Liver (tissue), 9 donors: Measurements from ENCODE around the gene GTF2IRD1. TPM values are rescaled to one million over a fixed set of nuclear protein-coding genes. Genes with fewer than 3 reads are reported as not detected.

Experiments
- DNase-seq: peaks from one replicate; pipeline ENCODE4 v3.0.0-alpha.2; 2017; ENCODE audit warnings: low spot score
- H3K27ac ChIP-seq, 2 donors: one replicate each; pipeline ENCODE4 v1.7.0; 2013; ENCODE audit warnings: inconsistent platforms in 2 of 2, low read length in 2 of 2, control low read depth in 1 of 2, low read depth in 1 of 2, mild to moderate bottlenecking in 1 of 2
- H3K27me3 ChIP-seq, 4 donors: one replicate each; pipeline versions ENCODE4 v1.6.1 to v1.7.0; 2013; ENCODE audit warnings: low read length in 3 of 4, inconsistent platforms in 1 of 4, mild to moderate bottlenecking in 1 of 4, moderate library complexity in 1 of 4; ENCODE audit not compliant: control insufficient read depth in 4 of 4, insufficient read depth in 4 of 4
- H3K36me3 ChIP-seq, 4 donors: one replicate each; pipeline versions ENCODE4 v1.6.1 to v1.7.0; 2013; ENCODE audit warnings: low read length in 3 of 4, mild to moderate bottlenecking in 3 of 4, low read depth in 1 of 4, moderate library complexity in 1 of 4; ENCODE audit not compliant: control insufficient read depth in 4 of 4, insufficient read depth in 3 of 4
- H3K4me1 ChIP-seq, 4 donors: one replicate each; pipeline versions ENCODE4 v1.6.1 to v1.7.0; 2013; ENCODE audit warnings: low read length in 3 of 4, mild to moderate bottlenecking in 3 of 4, moderate library complexity in 1 of 4; ENCODE audit not compliant: control insufficient read depth in 4 of 4, insufficient read depth in 4 of 4
- H3K4me3 ChIP-seq, 3 donors: one replicate each; pipeline versions ENCODE4 v1.6.1 to v1.7.0; 2013; ENCODE audit warnings: low read length in 3 of 3, control low read depth in 1 of 3, low read depth in 1 of 3, mild to moderate bottlenecking in 1 of 3
- H3K9ac ChIP-seq, 2 donors: one replicate each; pipeline ENCODE4 v1.7.0; 2013; ENCODE audit warnings: low read length in 2 of 2, mild to moderate bottlenecking in 2 of 2, moderate library complexity in 2 of 2, control low read depth in 1 of 2, low read depth in 1 of 2
- H3K9me3 ChIP-seq, 4 donors: one replicate each; pipeline versions ENCODE4 v1.6.1 to v1.7.0; 2013; ENCODE audit warnings: low read length in 3 of 4; ENCODE audit not compliant: control insufficient read depth in 4 of 4
- ATF3 ChIP-seq: IDR thresholded peaks from 2 replicates; pipeline ENCODE4 v1.6.1; 2016; ENCODE audit warnings: antibody characterized with exemption
- CTCF ChIP-seq: fragments of 150-350 bp; IDR thresholded peaks from 2 replicates; pipeline ENCODE4 v1.5.1; 2017; ENCODE audit warnings: improper control_type of control experiment, low read depth, low read length; ENCODE audit not compliant: missing input control
- EGR1 ChIP-seq, 2 donors: IDR thresholded peaks; 2 replicates each; pipeline ENCODE4 v1.6.1; 2016 to 2018; ENCODE audit warnings: antibody characterized with exemption in 2 of 2, low read depth in 2 of 2
- FOXA2 ChIP-seq: IDR thresholded peaks from 2 replicates; pipeline ENCODE4 v1.6.1; 2016; ENCODE audit warnings: antibody characterized with exemption
- GABPA ChIP-seq, 2 donors: IDR thresholded peaks in 1 of 2; conservative IDR thresholded peaks in 1 of 2; 2 replicates each; pipeline ENCODE4 v1.6.1; 2016; ENCODE audit warnings: antibody characterized with exemption in 2 of 2, mild to moderate bottlenecking in 1 of 2, moderate library complexity in 1 of 2
- HNF4G ChIP-seq: IDR thresholded peaks from 2 replicates; pipeline ENCODE4 v1.6.1; 2016; ENCODE audit warnings: antibody characterized with exemption
- JUND ChIP-seq, 2 donors: IDR thresholded peaks; 2 replicates each; pipeline ENCODE4 v1.6.1; 2016; ENCODE audit warnings: antibody characterized with exemption in 2 of 2
- NR2F2 ChIP-seq: IDR thresholded peaks from 2 replicates; pipeline ENCODE4 v1.6.1; 2016; ENCODE audit warnings: antibody characterized with exemption
- RAD21 ChIP-seq, 2 donors: IDR thresholded peaks; 2 replicates each; pipeline ENCODE4 v1.6.1; 2016; ENCODE audit warnings: antibody characterized with exemption in 2 of 2, mild to moderate bottlenecking in 2 of 2
- RXRA ChIP-seq, 2 donors: IDR thresholded peaks; 2 replicates each; pipeline ENCODE4 v1.6.1; 2017 to 2018; ENCODE audit warnings: antibody characterized with exemption in 2 of 2, mild to moderate bottlenecking in 1 of 2
- SP1 ChIP-seq: IDR thresholded peaks from 2 replicates; pipeline ENCODE4 v1.6.1; 2018; ENCODE audit warnings: antibody characterized with exemption, mild to moderate bottlenecking
- TAF1 ChIP-seq: conservative IDR thresholded peaks from 2 replicates; pipeline ENCODE4 v1.6.1; 2016; ENCODE audit warnings: antibody characterized with exemption, mild to moderate bottlenecking
- YY1 ChIP-seq: IDR thresholded peaks from 2 replicates; pipeline ENCODE4 v1.6.1; 2016; ENCODE audit warnings: antibody characterized with exemption, mild to moderate bottlenecking
- WGBS: extraction: QIAGEN DNeasy Blood & Tissue Kit; methylation state at CpG from one replicate; pipeline ENCODE4 v1.1.7; 2013; 5-methylcytosine and 5-hydroxymethylcytosine counted together
- polyA plus RNA-seq, 2 donors: library from polyadenylated mRNA; stranded (reverse) in 1 of 2; unstranded in 1 of 2; fragments of 200-250 nt in 1 of 2; fragments of >200 nt in 1 of 2; fragmentation: Nextera tagmentation in 1 of 2; extraction: Ambion mirVana in 1 of 2; gene quantifications; one replicate each; pipeline versions ENCODE4 v1.2.1 to v1.2.3, GENCODE V29; 2013 to 2015
- total RNA-seq, 2 donors: library from RNA; depleted of rRNA; stranded (reverse); fragments of >200 nt; gene quantifications; one replicate each; pipeline ENCODE4 v1.2.3, GENCODE V29; 2014
- TF ChIP-seq, protein P1 (sequence below): IDR thresholded peaks from 2 replicates; pipeline ENCODE4 v1.6.1; 2016; ENCODE audit warnings: antibody characterized with exemption
- TF ChIP-seq, protein P2 (sequence below): IDR thresholded peaks from 2 replicates; pipeline ENCODE4 v1.6.1; 2016; ENCODE audit warnings: antibody characterized with exemption
- donor health status: healthy.
- donor health status: healthy.
- donor health status: healthy.
- donor health status: healthy.
- donor health status: healthy.

Gene GTF2IRD1
- total and polyA plus RNA-seq, 4 donors = 2.0 to 7.4 (median 3.3) TPM

DNA sequence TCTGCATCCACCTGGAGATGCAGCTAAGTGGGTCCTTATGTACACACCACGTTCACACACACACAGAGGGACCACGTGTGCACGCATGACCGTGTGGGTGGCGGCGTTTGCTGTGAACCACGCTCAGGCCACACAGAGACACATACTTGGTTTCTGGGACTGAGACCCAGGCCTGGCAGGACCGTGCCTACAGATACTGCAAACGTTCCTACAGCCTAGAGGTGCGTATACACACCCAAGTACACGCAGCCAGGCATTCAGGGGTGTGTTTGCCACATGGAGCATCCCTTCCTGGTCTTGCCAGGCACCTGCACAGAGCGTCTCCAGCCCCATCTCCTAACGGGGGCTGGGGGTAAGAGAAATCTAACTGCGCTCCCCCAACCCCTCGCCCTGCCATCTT, 49.0 kb upstream of the GTF2IRD1 start:
- no peak for DNase-seq
- H3K27ac ChIP-seq = no peak overlapping the region
- H3K4me1 ChIP-seq = peaks cover 0 to 2% (median 1%) of the 10 kb centered on the region in 4 donors
- H3K36me3 ChIP-seq = no peaks in the 10 kb centered on the region
- 86% methylated on average over 15 of the region's 15 CpGs for WGBS
- no peak overlapping the region for H3K9ac ChIP-seq
- no peak for TF ChIP-seq HNF4G
- TF ChIP-seq EGR1 (IDR thresholded peaks at IDR 0.05; ENCODE audit: low read depth in 2 of 2) = no peak
- no peak for TF ChIP-seq ATF3
- TF ChIP-seq NR2F2 = no peak
- TF ChIP-seq, protein P1, sequence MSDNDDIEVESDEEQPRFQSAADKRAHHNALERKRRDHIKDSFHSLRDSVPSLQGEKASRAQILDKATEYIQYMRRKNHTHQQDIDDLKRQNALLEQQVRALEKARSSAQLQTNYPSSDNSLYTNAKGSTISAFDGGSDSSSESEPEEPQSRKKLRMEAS = no peak
- no peak for TF ChIP-seq TAF1
- no peak for TF ChIP-seq RXRA (IDR thresholded peaks at IDR 0.05)
- TF ChIP-seq FOXA2 = no peak
- no peak for TF ChIP-seq SP1
- no peak for TF ChIP-seq RAD21 (IDR thresholded peaks at IDR 0.05)
- TF ChIP-seq, protein P2, sequence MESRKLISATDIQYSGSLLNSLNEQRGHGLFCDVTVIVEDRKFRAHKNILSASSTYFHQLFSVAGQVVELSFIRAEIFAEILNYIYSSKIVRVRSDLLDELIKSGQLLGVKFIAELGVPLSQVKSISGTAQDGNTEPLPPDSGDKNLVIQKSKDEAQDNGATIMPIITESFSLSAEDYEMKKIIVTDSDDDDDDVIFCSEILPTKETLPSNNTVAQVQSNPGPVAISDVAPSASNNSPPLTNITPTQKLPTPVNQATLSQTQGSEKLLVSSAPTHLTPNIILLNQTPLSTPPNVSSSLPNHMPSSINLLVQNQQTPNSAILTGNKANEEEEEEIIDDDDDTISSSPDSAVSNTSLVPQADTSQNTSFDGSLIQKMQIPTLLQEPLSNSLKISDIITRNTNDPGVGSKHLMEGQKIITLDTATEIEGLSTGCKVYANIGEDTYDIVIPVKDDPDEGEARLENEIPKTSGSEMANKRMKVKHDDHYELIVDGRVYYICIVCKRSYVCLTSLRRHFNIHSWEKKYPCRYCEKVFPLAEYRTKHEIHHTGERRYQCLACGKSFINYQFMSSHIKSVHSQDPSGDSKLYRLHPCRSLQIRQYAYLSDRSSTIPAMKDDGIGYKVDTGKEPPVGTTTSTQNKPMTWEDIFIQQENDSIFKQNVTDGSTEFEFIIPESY = no peak
- TF ChIP-seq YY1 = no peak
- no peak for TF ChIP-seq GABPA (IDR thresholded peaks at IDR 0.05 in 1 of 2, conservative IDR thresholded peaks at IDR 0.05 in 1 of 2)
- no peak for TF ChIP-seq JUND (IDR thresholded peaks at IDR 0.05)
- H3K9me3 ChIP-seq = no peaks in the 10 kb centered on the region
- no peaks in the 10 kb centered on the region for H3K27me3 ChIP-seq
- no peak overlapping the region for H3K4me3 ChIP-seq

DNA sequence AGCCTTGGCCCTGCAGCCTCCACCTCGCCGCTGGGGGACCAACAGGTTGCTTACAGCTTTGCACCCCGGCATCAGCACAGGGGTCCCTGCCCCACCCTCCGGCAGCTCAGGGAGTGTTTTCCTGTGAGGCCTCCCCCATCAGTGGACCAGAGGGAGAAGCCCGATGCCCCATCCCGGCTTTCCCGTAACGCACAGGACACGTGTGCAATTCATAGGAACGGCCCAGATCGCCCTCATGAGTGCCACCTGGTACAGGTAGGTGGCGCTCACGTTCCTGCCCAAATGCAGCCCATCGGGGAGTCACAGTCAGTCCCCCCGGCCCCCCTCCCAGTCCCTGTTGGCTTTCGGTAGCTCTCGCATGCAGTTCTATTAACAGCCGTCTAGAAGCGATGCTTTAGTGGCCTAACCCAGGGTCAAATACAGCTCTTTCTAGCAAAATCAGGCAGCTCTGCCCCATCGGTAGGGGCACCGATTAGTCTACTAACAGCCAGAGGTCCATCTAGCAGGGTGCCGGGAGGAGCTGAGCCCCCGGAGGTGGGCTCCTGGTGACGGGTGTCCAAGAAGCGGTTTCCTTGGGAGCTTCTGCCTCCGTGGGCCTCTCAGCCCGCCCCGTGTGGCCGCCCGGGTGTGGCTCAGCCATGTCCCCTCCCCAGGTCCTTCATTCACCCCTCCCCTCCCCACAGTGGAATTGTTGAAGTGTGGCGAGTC, 48.4 kb upstream of the GTF2IRD1 start:
- no peak overlapping the region for H3K4me3 ChIP-seq
- no peak for DNase-seq

More for the DNA sequence above, 48.4 kb upstream of the GTF2IRD1 start:
- Histone ChIP-seq H3K4me1 (peaks cover 0 to 2% (median 1%) of the 10 kb centered on the region in 4 donors), H3K27ac (no peak overlapping the region), H3K36me3 (no peaks in the 10 kb centered on the region), H3K9me3 (no peaks in the 10 kb centered on the region), H3K27me3 (no peaks in the 10 kb centered on the region), H3K9ac (no peak overlapping the region)
- TF ChIP-seq CTCF = peak; percentile 4
- no peak for TF ChIP-seq YY1
- WGBS = 76% methylated on average over 31 of the region's 31 CpGs
